HG03378 (cell line): ENCODE results near the gene EIPR1.
"Not testable (repeated sequence)": the region's sequence is repeated elsewhere in the genome, so short reads cannot be mapped to it uniquely, and the experiment has no call there.

Experiments
- ATAC-seq: cut with Tn5 transposase; IDR thresholded peaks from one replicate; pipeline ENCODE4 v1.9.1; 2021; ENCODE audit warnings: mild to moderate bottlenecking, moderate library complexity; ENCODE audit not compliant: unreplicated experiment

EIPR1 gene

DNA sequence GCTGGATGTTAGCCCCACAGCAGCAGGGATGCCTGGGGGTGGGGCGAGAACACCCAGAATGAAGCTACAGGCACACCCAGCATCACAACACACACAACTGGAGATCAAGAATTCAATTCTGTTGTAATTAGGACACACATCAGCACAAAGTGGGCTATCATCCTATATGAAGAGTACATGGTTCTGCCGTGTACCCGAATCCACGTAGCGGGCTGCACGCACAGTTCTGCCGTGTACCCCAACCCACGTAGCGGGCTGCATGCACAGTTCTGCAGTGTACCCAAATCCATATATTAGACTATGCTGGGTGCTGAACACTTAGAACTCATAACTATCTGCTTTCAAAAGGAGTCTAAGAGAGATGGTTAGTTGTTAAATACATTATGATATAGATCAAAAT, 86.5 kb downstream of the EIPR1 start:
- no peak for ATAC-seq

DNA sequence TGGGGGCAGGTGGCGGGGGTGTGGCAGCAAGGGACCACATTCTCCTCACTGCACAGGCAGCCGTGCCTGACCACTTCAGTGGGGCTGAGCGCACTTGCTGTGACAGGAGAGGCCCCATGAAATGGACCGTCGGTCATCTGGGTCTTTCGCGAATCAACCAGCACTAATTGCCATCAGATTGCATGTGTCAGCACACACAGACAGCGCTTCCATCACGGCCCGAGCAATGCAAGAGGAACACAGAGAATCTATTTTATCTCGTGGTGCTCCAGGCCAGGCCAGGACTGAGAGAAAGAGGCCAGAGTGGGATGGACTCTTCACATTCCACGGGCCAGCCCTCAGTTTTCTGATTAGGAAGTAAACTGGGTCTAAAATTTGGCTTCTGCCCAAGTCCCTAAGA, 87.0 kb downstream of the EIPR1 start:
- no peak for ATAC-seq

DNA sequence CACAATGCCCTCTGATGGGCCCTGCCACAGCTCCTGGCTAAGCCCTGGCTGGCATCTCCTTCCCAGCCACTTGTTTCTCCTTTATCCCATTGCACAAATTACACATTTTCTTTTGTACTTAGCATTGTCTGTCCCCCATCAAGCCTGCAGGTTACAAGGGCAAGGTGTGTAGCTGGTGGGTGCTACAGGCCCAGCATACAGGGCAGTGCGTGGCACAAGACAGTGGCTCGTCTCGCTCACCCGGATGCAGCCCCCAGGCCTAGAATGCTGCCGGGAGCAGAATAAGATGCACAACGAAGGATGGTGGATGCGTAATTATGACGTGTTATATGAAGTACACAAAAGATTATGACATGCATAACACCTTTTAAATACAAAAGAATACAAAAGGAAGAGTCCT, 87.6 kb downstream of the EIPR1 start:
- no peak for ATAC-seq

- ATAC-seq = no peak
Observed at GRCh38 chr2:3289526-3289925, 88.1 kb downstream of the EIPR1 start.

DNA sequence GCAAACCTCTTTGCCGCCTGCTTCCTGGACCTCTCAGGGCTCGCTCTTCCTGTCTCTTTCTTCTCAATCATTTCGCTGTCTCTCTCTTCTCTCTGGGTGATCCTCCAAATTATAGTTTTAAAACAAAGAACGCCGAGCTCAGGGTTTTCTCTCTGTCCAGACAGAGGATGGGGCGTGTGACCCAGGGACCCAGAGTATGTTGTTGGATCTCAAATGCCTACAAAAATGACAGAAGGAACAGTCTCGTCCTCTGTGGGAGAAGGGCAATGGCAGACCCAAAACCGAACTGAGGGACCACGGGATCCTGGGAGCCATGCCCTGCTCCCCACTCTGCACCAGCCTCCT, 88.5 kb downstream of the EIPR1 start:
- ATAC-seq = no peak

- ATAC-seq = no peak
Observed at GRCh38 chr2:3288470-3289170, 89.0 kb downstream of the EIPR1 start.

DNA sequence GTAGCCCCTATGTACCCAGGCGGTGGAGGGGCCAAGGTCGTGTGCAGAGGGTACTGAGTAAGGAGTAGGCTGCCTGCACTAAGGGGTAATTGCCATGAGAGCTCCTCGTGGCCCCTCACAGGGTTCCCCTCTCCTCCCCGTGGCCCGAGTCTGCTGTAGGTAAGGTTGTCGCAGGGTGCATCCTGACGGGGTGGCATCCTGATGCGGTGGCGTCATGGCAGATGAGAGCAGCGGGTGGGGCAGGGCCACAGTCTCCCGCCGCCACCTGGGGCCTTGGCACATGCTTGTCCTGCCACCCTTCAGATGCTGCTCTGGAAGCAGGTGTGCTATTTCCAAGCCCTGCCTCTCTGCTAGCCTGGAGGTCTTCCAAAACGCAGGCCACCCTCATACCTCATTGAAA, 89.7 kb downstream of the EIPR1 start:
- ATAC-seq = no peak

DNA sequence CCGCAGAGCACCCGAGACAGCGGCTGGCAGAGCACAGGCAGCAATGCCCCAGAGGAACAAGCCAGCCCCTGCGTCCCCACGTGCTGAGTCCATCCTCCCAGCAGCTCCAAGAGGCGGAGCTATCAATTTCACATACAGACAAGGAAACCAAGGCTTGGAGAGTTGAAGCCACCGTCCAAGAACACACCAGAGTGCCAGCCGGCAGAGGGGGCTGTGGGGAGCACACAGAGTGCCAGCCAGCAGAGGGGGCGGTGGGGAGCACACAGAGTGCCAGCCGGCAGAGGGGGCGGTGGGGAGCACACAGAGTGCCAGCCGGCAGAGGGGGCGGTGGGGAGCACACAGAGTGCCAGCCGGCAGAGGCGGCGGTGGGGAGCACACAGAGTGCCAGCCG, 91.0 kb downstream of the EIPR1 start:
- not testable (repeated sequence) for ATAC-seq

DNA sequence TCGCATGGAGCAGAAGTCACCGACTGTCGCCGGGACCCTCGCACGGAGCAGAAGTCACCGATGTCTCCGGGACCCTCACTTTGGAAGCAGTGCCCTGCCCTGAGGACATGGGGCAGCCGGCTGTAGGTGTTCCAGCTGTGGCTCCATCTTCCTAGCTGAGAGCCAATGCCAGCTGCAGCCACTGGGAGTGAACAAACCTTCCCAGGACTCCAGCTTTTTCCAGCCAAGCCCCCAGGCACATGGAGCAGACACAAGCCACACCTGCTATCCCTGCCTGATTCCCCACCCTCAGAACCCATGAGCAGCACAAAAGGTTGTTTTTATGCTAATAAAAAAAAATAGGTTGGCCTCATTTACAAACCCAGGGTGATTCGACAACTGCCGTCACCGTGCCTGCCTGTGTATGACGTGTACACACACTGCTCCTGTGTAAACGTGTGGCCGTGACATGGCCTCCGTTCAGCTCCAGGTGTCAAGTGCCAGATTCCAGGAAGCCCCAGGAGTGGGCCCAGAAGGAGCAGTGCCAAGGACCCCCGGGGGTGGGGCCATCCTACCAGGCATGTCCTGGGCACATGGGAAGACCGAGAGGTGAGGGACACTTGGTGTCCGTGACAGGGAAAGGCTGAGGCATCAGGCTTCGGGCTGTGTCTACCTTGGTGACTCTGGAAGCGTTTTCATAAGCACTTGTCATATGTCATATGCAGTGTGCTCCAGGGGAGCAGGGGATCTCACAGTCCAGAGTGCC, 91.5 kb downstream of the EIPR1 start:
- ATAC-seq = no peak

GRCh38 chr2:3284657-3285630, 92.7 kb downstream of the EIPR1 start:
- no peak for ATAC-seq

DNA sequence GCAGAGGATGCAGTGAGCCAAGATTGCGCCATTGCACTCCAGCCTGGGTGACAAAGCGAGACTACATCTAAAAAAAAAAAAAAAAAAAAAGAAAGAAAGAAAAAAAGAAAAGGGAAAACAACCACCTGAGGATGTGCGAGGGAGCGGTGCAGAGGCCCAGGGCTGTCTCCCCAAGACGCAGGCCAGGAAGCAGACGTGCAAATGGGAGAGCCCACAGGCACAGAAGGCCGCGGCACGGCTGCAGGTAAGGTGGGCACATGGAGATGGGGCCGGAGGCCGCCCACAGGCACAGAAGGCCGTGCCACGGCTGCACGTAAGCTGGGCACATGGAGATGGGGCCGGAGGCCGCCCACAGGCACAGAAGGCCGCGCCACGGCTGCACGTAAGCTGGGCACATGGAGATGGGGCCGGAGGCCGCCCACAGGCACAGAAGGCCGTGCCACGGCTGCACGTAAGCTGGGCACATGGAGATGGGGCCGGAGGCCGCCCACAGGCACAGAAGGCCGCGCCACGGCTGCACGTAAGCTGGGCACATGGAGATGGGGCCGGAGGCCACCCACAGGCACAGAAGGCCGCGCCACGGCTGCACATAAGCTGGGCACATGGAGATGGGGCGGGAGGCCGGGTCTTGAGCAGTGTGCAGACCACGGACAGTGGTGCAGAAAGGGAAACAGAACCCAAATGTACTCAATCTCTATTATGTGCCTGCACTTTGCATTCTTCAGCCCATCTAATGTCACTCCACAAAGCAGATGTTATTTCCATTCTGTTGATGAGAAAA, 93.6 kb downstream of the EIPR1 start:
- not testable (repeated sequence) for ATAC-seq

- no peak for ATAC-seq
Observed at GRCh38 chr2:3283206-3283605, 94.4 kb downstream of the EIPR1 start.

DNA sequence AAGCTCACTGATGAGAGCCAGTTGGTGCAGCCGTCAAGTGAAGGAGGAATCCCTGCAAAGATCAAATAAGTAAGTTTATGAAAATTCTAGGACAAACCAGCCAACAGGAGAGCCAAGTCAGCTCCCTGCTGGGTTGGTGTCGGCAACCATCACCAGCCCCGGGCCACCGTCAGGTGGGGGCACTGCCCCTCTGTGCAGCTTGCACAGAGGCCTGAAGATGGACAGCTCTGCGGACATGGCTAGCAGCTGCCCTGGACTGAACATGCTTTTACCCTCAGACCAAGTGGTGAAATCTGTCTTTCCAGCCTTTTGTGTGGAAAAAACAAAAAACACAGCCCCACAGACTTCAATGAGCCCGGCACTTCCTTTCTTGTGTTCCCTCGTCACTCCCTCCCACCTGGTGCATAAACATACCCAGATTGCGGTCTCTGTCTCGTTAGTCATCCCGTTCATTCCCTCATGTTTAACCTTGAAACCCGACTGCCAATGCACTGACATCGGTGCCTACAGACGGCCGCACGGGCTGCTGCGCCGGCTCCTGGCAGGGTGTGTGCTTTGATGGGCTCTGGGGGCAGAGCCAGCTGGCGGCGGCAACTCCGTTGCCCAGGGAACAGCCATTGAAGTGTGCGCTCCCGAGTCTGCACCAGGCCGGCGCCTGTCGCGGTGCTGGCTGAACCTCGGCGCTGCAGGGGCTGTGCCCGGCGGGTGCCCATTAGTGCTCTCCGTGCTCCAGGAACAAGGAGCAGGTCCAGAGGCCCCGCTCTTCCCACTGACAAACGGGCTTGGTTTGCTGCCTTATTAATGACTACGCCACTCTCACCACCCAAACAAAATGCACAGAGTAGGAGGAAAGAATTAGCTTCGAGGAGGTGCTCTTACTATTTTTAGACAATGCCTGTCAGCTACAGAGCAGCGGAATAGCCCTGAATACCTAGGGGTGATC, 95.3 kb downstream of the EIPR1 start:
- no peak for ATAC-seq

DNA sequence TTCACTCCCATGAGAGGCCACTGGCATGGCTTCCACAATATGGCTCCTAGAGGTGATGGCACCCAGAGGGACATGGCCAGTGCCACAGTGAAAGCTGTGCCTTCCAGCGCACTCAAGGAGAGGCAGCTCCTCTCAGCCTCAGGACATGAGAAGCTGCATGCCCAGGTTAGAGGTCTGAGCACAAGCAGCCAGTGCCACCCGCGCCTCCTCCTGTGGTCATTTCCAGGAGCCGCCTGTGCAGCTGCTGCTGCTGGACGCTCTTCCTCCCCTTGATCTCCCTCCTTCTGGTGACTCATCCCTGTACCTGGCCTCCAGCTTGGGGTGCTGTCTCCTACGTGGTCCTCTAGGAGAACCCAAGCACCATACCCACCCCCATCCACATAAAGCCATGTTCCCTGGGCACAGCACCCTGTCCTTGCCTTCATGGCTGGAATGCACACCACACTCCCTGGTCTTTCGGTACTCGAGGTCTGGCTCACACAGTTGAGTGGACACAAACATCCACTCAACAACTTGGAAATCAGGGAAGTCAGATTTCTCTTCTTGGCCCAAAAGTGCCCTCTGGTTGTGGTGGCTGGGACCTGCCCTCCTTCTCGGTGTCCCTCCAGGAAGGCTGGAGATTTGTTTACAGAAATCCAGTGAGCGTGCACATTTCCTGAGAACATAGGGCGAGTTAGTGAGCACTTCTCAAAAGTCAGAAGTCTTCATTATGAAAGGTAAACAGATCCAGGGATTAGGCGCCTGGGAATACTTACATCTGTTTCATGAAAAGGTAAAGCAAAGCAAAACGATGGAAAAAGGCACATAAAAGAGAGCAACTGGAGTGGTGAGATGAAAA, 96.7 kb downstream of the EIPR1 start:
- ATAC-seq = no peak

DNA sequence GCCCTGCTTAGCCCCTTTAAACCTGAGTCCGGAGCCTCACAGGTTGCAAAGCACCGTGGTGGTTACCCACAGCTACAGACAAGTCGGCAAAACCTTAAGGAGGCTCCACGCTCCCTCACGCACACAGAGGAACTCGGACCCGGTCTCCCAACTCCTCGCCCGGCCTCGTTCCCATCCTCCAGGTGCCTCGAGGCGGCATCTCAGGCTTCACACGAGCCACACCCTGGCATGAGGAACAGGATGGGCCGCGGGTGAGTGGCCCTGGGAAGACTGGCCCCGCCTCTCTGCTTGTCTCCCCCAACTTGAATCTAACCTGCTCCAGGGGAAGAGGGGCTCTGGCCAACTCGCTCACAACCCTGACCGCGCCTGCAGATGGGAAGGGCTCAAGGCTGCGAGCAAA, 97.4 kb downstream of the EIPR1 start:
- no peak for ATAC-seq

DNA sequence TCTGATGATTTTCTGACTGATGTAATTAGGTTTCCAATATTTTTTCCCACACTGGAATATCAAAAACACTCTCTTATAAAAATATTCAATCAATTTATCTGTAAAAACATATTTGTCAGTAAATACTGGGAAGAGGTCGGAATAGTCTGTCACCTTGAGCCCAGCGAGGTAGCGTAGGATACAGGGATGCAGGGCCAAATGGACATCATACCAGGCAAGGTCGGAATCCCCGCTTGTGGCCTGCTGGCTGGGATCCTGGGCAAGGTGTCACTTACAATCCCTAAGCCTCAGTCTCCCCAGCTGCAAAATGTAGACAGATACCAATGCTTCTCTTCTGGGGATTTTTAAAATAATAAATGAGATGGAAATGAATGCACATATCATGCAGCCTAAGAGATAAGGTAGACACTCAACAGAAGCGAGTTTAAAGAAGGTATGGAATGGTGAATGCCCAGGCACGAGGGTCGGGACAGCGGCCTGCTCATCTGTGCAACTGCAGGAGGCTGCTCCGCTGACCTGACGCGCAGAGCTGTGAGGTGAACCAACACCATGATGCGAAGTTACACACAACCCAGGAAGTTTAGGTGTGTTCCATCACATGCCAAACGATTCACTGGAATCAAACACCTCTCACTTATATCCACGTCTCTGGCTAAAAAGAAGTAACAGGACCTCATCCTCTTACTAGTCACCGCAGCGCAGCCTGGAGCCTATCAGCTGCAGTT, 98.2 kb downstream of the EIPR1 start:
- ATAC-seq = no peak

DNA sequence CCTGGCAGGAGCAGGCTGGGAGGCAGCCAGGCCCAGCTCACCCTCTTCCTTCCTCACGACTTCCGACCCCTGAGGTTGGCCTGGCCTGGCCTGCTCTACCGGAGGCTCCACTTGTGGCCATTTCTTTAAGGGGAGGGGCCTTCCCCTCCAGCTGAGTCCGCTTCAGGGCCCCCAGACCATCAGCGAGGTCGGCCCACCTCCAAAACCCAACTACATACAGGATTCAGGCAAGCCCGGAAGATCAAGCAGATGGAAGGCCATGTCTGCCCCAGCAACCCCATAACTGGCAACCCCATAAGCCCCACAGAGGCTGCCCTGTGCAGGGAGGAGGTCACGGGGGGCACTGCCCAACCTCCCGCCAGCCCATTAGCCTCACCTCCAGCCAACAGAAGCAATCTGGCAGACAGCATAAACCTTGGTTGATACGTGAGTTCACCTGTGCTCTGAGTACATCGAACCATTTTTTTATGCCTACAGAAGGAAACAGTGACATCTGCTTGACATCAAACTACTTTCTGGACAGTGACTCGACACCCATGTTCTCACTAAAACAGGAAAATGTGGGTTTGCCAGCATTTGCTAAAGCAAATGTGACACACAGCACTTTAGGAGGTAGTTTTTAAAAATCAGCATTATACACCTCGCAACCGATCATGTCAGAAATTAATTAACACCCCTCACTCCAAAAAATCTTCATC, 98.9 kb downstream of the EIPR1 start:
- no peak for ATAC-seq
